ENCODE measurements around the gene CD27. TPM values are rescaled to one million over a fixed set of nuclear protein-coding genes. Genes with fewer than 3 reads are reported as not detected.
"Not testable (repeated sequence)": the region's sequence is repeated elsewhere in the genome, so short reads cannot be mapped to it uniquely, and the experiment has no call there.

The CD27 gene
- polyA plus RNA-seq, 4 donors: 0.56 to 2.5 (median 1.3) TPM

DNA sequence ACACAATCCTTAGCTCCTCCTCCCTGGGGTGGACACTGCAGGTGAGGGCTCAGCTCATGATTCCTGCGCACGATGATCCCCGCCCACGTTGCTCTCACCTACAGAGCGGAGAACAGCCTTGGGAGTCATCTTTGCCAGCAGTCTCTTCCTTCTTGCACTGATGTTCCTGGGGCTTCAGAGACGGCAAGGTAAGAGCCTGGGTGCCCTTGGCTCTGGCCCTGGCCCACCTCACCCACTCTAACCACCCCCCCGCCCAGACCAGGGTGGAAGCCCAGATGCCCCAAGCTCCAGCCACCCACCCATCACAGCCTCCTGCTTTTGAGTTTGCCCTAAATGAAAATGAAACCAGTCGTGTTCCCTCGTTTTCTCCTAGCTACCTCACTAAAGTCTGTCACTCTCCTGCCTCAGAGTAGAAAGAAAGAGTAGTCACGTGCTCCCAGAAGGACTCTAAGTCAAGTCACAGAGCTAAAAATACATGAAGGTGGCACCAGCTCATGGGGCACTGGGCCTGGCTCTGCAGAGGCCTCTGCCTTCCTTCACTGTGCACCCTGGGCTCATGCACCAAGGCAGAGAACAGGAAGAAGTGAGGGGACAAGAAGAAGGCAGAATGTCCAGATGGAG lies 16.1 kb downstream of the CD27 start:
- DNase-seq (ENCODE audit: low read depth in 4 of 4, low spot score in 2 of 4): no peak

DNA sequence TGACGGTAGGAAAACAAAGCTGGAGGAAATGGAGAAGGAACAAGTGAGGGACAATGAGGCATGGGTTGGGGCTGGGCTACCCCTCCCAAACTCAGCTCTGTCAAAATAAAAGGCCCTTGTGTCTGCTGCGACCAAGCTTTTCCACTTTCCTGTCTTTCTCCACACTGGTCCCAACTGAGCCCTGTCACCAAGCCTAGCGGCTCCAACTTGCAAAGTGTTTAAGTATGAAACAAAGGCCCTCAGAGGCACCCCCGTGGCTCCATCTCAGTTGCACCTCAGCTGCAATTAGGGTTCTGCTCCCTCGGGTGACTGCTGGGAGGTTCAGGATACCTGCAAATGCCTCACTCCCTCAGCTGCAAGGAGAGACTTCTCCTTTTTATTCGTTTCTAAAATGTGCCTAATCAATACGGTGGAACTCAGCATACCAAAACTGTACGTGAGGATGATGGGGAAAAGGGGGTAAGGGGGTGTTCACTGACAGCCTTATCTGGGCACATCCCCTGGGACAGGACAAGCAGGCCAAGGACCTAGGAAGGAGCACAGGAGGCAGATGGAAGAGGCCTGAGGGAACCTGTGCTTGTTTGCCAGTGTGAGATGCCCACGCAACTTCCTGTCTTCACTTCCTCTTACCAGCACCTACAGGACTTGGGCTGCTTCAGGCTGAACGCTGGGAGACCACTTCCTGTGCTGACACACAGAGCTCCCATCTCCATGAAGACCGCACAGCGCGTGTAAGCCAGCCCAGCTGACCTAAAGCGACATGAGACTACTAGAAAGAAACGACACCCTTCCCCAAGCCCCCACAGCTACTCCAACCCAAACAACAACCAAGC lies 16.9 kb downstream of the CD27 start:
- DNase-seq (ENCODE audit: low read depth in 4 of 4, low spot score in 2 of 4): no peak

DNA sequence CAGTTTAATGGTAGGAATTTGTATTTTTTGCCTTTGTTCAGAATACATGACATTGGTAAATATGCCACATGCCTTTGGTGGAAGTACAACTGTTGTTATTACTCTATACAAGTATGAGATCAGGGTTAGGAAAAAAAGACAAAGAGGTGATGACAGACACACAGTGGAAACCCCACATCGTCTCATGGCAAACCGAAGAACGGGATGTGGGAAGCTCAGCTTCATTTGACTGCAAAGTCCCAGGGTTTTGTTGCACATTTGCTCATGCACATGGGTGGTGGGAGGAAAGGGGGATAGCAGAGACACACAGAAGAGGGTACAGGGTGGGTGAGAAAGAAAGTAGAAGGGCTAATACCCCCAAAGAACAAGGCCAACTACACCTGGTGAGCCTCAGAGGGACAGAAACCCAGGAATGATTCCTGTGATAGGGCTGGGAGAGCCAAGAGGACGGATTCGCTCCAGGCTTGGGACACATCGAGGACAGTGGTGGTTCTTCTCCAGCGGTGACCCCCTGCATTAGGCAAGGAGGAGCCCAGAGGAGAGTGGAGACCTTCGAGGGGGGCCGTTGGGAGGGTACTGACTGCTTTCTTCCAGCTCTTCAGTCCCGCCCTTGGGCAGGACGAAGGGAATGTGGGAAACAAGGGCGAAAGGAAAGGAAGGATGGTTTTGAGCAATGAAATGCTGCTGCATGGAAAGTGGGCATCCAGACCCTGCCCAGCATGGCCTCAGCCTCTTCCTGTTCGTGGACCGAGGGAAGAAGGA lies 17.7 kb downstream of the CD27 start:
- DNase-seq (ENCODE audit: low read depth in 4 of 4, low spot score in 2 of 4): no peak

DNA sequence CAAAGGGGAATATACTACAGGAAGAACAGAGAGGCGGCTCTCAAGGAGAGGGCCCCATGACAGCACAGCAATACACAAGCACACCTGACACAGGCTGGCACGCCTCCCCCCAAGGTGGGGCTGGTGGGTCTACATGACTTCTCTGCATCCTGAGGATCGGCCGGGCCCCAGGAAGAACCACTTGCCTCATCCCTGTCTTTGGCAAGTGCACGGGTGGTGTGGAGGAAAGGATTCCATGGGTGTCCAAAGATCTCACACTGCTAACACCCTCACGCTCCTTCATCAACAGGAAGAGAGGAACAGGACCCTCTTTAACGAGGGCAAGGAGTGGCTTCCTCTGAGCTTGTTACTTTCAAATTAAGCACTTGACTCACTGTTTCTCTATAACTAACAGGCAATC lies 18.5 kb downstream of the CD27 start:
- DNase-seq (ENCODE audit: low read depth in 4 of 4, low spot score in 2 of 4): no peak

DNA sequence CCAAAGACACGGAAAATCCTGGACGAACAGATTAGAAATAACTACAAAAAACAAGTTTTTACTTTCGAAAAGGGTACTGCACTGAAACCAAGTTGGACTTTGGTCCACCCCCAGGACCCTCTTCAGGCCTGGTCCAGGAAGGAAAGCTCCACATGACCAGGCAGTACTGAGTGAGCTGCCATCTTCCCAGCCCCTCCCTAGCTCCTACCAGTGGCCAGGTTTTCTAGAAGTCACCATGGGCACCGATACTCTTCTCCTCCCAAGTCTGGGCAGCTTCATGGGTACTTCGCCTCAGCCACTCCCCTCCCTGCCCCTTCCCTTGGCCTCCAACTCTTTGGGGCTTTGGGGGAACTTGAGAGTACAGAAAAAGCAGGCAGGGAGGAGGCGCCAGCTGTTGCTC lies 19.1 kb downstream of the CD27 start:
- DNase-seq (ENCODE audit: low read depth in 4 of 4, low spot score in 2 of 4): no peak

DNA sequence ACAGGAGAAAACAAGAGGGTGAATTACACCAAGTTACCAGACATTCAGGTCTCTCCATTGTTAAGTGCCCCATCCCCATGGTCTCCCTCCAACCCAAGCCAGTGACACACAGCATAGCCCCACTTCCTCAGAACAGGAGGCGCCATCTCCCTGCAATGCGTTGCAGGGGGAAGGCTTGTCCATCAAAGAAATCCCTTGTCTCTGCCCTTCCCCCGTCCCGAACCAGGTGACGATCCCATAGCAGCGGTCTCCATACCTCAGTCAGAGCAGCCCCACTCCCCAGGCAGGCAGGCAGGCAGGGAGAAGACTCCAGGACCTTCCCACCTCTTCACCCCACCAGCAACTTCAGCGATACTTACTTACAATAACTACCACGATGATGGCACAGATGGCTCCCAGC lies 19.8 kb downstream of the CD27 start:
- no peak for DNase-seq (ENCODE audit: low read depth in 4 of 4, low spot score in 2 of 4)

DNA sequence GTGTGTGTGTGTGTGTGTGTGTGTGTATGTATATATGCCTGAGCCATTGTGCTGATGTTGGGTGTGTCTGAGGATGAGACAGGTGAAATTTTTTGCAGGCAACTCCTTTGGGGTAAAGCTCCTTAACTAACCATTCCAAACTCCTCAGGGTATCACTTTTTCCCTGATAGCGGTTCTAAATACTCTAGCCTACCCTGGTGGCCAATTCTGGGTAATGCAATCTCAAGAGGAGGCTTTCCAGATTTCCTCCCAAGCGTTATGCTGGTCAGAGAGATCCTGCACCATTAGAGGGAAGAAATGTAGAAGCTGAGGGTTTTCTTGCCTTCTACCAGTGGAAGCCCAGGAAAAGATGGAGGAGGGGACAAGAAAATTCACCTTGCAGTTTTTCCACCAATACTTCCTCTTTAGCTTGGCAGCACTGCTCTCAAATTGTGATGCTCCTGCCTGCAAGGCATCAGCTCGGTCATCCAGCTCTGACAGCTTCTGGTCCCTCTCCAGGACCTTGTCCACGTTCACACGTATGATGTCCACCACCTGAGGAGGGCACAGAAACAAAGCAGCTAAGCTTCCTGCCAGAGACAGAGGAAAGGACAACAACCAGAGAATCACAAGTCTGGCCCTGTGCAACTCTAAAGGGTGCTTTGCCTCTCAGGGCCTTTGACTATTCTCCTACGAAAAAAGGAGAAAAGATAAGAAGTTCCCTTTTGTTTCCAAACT lies 20.9 kb downstream of the CD27 start:
- DNase-seq (ENCODE audit: low read depth in 4 of 4, low spot score in 2 of 4): peak in 1 of 4 donors; percentile 56

DNA sequence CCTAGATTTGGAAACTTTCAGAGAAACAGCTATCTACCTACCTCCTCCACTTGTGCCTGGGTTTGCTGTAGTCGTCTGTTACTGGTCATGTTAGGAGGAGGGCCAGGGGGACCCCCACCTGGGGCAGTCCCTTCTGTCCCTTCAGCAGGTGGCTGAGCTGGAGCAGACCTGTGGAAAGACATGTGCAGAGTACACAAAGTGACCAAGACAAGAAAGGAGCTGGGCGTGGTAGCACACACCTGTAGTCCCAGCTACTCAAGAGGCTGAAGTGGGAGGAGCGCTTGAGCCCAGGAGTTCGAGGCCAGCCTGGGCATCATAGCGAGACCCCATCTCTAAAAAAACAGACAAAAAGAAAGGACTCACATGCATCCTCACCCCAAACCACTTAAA lies 21.4 kb downstream of the CD27 start:
- DNase-seq (ENCODE audit: low read depth in 4 of 4, low spot score in 2 of 4): no peak

DNA sequence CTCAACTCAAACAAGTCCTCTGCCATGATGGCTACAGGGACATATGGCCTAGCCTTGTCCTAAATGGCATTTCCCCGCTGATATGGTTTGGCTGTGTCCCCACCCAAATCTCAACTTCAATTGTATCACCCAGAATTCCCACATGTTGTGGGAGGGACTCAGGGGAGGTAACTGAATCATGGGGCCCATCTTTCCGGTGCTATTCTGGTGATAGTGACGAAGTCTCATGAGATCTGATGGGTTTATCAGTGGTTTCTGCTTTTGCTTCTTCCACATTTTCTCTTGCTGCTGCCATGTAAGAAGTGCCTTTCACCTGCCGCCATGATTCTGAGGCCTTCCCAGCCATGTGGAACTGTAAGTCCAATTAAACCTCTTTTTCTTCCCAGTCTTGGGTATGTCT lies 22.0 kb downstream of the CD27 start:
- DNase-seq (ENCODE audit: low read depth in 4 of 4, low spot score in 2 of 4): not testable (repeated sequence)

DNA sequence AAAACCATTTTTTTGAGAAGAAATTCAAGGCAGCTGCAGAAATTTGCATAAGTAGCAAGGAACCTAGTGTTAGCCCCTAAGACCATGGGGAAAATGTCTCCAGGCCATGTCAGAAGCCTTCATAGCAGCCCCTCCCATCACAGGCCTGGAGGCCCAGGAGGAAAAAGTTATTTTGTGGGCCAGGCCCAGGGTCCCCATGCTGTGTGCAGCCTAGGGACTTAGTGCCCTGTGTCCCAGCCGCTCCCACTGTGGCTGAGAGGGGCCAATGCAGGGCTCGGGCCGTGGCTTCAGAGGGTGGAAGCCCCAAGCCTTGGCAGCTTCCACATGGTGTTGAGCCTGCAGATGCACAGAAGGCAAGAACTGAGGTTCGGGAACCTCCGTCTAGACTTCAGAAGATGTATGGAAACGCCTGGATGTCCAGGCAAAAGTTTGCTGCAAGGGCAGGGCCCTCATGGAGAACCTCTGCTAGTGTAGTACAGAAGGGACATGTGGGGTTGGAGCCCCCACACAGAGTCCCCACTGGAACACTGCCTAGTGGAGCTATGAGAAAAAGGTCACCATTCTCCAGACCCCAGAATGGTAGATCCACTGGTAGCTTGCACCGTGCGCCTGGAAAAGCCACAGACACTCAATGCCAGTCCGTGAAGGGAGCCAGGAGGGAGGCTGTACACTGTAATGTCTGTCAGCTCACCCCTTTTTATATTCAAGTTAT lies 23.0 kb downstream of the CD27 start:
- DNase-seq (ENCODE audit: low read depth in 4 of 4, low spot score in 2 of 4): not testable (repeated sequence)

DNA sequence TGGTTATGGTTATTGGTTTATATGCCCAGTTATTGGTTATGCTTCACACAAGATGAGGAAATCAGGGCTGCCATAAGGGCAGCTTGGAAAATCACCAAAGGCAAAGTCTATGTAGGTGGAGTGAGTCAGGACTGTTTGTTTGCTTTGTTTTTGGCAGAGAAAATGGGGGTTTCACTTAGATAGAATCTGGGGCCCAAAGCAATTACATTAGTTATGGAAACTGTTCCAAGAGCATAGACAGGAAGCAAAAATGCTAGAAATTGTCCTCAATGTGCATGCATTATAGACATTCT lies 23.5 kb downstream of the CD27 start:
- DNase-seq (ENCODE audit: low read depth in 4 of 4, low spot score in 2 of 4): no peak

DNA sequence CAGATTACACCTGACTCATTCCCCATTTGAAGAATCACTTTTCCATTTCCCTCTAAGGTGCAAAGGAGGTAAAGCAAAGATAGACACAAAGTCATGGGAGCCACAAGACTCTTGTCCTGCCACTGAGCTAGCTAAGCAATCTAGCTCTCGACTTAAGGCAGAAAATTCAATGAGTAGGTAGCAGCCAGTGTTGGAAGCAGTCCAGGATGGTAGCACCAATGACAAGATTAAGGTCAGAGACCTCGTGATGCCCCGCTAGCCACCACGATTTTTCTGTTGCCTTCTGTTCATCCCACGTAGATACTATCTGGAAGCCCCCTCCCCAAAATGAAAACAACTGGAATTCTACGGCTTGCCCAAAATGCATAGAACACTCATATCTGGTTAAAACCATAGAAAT lies 24.3 kb downstream of the CD27 start:
- DNase-seq (ENCODE audit: low read depth in 4 of 4, low spot score in 2 of 4): no peak

DNA sequence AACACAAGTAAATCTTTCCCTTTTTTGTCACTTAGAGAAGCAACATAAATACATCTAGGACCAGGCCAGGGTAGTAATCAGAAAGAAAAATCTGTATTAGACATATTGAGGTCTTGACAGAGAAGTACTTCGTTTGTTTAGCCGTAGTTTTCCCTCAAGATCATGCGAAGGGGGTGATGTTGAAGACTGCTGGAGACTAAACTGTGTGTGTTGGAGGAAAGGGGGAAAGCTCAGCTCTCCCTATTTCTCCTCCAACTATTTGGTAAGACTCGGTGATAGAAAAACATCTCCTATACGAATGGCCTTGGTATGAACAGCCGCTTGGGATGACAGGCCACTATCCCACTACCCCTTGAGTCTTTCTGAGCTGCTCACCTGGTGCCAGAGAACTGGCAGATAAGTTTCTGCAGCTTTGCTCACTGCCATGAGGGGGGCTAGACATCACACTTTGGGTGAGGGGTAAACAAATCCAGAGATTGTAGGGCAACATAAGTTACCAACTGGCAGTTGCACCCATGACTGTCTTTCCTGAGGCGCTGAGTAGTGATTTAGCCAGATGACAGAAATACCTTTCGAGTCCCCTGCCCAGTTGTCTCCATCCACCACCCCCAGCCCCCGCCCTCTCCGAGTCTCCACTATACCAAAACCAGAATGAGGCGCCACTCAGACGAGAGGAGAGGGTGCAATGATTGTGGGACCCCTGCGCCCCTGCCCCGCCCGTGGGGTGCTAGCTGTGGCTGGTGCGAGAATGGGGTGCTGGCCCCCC lies 25.0 kb downstream of the CD27 start:
- no peak for DNase-seq (ENCODE audit: low read depth in 4 of 4, low spot score in 2 of 4)

DNA sequence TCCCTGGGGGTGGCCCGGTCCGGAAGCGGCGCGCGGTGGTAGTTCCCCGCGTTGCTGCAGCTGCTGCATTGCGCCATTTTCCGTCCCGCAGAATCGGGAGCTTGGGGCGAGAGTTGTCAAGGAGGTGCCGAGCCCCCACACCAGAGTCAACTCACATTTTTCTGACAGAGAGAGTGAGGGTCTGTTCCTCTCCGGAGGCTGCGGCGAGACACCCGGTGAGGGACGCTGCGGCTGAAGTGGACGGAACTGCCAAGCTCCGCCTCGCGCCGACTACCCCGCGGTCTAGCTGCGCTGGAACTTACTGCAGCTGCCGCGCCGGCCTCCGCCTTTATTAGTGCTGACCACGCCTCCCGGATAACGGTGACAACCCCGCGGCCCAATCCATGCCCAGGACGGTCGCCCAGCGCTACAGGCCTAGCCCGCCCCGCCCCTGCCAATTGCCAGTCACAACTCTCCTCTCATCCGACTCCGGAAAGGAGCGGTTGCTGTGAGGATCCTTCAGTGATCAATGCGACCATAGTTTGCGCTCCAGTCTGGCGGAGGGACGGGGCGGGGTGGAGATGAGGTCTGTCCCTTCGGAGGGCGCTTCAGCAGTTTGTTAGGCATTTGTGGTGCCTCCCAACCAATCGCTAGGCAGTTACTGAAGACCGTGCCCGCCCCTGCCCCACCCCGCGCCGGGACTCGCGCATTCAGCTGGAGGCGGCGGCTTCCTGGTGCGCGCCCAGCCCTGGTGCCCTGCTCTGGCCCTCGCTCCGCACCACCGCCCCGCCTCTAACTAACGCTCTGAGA lies 25.8 kb downstream of the CD27 start, which contains the start of gene VAMP1:
Gene VAMP1, minus strand, starts transcription at position 303 of the 789 bp plus-strand sequence. Its CDS starts 146 bp downstream, at position 157.
- DNase-seq (ENCODE audit: low read depth in 4 of 4, low spot score in 2 of 4): peak; percentile 90 to 96 (median 94)

DNA sequence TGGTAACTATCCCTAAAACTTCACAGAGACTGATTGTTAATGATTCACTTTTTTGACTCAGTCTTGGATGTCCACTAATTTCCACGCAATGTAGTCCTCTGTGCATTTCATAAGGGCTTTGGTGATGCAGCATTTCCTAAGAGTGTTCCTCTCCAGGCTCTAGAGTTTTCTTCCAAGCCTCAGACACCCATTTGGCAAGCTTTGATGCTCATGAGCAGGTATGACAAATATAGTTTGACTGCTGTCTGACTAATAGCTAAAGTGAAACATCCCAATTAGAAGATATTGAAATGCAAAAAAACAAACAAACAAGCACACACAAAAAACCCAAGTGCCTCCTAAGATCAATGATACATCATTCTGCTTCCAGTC lies 27.2 kb downstream of the CD27 start:
- no peak for DNase-seq (ENCODE audit: low read depth in 4 of 4, low spot score in 2 of 4)

DNA sequence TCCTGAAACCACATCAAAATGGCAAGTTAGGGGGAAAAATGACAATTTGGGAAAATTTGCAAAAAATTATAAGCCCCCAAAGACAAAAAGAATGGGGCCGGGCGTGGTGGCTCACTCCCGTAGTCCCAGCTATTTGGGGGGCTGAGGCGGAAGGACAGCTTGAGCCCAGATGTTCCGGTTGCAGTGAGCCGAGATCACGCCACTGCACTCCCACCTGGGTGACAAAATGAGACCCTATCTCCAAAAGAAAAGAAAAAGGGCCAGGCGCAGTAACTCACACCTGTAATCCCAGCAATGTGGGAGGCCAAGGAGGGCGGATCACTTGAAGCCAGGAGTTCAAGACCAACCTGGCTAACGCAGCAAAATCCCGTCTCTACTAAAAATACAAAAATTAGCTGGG lies 27.7 kb downstream of the CD27 start:
- DNase-seq (ENCODE audit: low read depth in 4 of 4, low spot score in 2 of 4): no peak

DNA sequence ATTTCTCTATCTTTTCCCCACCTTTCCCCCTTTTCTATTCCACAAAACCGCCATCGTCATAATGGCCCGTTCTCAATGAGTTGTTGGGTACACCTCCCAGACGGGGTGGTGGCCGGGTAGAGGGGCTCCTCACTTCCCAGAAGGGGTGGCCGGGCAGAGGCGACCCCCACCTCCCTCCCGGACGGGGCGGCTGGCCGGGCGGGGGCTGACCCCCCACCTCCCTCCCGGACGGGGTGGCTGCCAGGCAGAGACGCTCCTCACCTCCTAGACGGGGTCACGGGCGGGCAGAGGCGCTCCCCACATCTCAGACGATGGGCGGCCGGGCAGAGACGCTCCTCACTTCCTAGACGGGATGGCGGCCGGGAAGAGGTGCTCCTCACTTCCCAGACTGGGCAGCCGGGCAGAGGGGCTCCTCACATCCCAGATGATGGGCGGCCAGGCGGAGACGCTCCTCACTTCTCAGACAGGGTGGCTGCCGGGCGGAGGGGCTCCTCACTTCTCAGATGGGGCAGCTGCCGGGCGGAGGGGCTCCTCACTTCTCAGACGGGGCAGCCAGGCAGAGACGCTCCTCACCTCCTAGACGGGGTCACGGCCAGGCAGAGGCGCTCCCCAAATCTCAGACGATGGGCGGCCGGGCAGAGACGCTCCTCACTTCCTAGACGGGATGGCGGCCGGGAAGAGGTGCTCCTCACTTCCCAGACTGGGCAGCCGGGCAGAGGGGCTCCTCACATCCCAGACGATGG lies 30.6 kb downstream of the CD27 start:
- DNase-seq (ENCODE audit: low read depth in 4 of 4, low spot score in 2 of 4): not testable (repeated sequence)

DNA sequence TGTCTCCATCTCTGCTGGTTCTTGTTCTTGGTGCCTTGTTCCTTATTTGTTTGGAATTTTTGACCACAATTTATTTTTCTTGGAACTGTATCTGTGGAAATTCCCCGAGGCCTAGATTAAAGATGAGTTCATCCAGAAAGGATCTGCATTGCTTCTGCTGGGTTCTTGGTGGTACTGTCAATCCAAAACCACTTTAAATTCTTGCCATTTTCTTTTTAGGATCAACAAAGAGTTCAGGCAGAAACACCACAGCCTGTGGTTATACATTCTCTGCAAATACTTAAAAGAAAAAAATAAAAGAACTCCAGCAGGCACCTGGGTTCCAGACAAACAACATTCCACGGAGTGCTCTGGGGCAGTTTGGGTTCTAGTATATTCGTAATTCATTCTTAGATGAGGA lies 31.7 kb downstream of the CD27 start:
- no peak for DNase-seq (ENCODE audit: low read depth in 4 of 4, low spot score in 2 of 4)

Data from left renal cortex interstitium (tissue), 4 donors.